VCaP (cell line): ENCODE measurements around the gene SLAMF8.
A peak's percentile ranks its signal among the peaks of the same experiment; 100 is the strongest.

Source experiments
- H3K27ac ChIP-seq: fragments of 450-650 bp; 2 replicates; pipeline ENCODE4 v1.5.1; 2017
- TF ChIP-seq, protein P1 (sequence below): fragments of 450-650 bp; conservative IDR thresholded peaks from 2 replicates; pipeline ENCODE4 v1.5.1; 2017; ENCODE audit warnings: mild to moderate bottlenecking, moderate library complexity

The SLAMF8 gene

GRCh38 chr1:159826441-159827101 is at the start of gene SLAMF8:
TSS of gene SLAMF8 (plus strand) at chr1:159826873. CDS start at chr1:159826899, 26 bp downstream.
- no peak within 1 kb of the TSS for H3K27ac ChIP-seq
- TF ChIP-seq, protein P1, sequence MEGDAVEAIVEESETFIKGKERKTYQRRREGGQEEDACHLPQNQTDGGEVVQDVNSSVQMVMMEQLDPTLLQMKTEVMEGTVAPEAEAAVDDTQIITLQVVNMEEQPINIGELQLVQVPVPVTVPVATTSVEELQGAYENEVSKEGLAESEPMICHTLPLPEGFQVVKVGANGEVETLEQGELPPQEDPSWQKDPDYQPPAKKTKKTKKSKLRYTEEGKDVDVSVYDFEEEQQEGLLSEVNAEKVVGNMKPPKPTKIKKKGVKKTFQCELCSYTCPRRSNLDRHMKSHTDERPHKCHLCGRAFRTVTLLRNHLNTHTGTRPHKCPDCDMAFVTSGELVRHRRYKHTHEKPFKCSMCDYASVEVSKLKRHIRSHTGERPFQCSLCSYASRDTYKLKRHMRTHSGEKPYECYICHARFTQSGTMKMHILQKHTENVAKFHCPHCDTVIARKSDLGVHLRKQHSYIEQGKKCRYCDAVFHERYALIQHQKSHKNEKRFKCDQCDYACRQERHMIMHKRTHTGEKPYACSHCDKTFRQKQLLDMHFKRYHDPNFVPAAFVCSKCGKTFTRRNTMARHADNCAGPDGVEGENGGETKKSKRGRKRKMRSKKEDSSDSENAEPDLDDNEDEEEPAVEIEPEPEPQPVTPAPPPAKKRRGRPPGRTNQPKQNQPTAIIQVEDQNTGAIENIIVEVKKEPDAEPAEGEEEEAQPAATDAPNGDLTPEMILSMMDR, result no peak

- TF ChIP-seq, protein P1, result no peak
- H3K27ac ChIP-seq, result no peak overlapping the region
Measured at GRCh38 chr1:159778266-159778665, 48.4 kb upstream of the SLAMF8 start.

- TF ChIP-seq, protein P1, result no peak
Measured at GRCh38 chr1:159779403-159779851, 47.2 kb upstream of the SLAMF8 start.

GRCh38 chr1:159780583-159781582 is 45.8 kb upstream of the SLAMF8 start, which contains the start of gene DUSP23:
TSS of gene DUSP23 (plus strand) at chr1:159780962. CDS start at chr1:159781101, 139 bp downstream.
- no peak within 1 kb of the TSS for H3K27ac ChIP-seq

More at GRCh38 chr1:159779403-159779851, 47.2 kb upstream of the SLAMF8 start:
- H3K27ac ChIP-seq, result no peak overlapping the region

GRCh38 chr1:159781992-159782391 is 44.7 kb upstream of the SLAMF8 start:
- H3K27ac ChIP-seq, result no peak overlapping the region
- TF ChIP-seq, protein P1, result no peak

More at GRCh38 chr1:159780583-159781582, 45.8 kb upstream of the SLAMF8 start, which contains the start of gene DUSP23:
- TF ChIP-seq, protein P1, result peak; percentile 66

DNA sequence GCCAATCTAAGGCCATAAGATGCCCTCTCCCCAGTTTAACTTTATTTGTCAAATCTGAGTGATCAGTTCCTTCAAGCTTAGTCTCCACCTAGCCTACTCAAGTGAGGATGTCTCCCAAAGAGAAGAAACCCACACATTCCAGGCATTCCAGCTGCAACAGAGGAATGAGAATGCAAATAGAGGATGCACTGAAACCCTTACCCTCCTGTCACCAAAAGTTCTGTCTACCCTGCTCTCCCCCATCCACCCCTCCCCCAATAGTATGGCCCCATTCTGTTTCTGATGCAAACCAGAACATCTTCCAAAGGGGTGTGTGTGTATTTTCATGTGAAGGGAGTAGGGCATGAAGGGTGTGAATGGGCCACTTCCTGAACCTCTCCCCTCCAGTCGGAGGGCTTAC is 42.9 kb upstream of the SLAMF8 start:
- no peak overlapping the region for H3K27ac ChIP-seq
- TF ChIP-seq, protein P1, result no peak

- TF ChIP-seq, protein P1, result no peak
- no peak overlapping the region for H3K27ac ChIP-seq
Measured at GRCh38 chr1:159786465-159786864, 40.2 kb upstream of the SLAMF8 start.
